NOMO-1 (cell line): ENCODE data around the gene SNX33.
"Not testable (repeated sequence)": the region's sequence is repeated elsewhere in the genome, so short reads cannot be mapped to it uniquely, and the experiment has no call there.

Experiments used
- DNase-seq, 2 experiments: peaks; one replicate each; lab custom pipeline; 2025; ENCODE audit not compliant: unreplicated experiment in 2 of 2; lab: John Stamatoyannopoulos, UW

SNX33 gene, protein sequence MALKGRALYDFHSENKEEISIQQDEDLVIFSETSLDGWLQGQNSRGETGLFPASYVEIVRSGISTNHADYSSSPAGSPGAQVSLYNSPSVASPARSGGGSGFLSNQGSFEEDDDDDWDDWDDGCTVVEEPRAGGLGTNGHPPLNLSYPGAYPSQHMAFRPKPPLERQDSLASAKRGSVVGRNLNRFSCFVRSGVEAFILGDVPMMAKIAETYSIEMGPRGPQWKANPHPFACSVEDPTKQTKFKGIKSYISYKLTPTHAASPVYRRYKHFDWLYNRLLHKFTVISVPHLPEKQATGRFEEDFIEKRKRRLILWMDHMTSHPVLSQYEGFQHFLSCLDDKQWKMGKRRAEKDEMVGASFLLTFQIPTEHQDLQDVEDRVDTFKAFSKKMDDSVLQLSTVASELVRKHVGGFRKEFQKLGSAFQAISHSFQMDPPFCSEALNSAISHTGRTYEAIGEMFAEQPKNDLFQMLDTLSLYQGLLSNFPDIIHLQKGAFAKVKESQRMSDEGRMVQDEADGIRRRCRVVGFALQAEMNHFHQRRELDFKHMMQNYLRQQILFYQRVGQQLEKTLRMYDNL

DNA sequence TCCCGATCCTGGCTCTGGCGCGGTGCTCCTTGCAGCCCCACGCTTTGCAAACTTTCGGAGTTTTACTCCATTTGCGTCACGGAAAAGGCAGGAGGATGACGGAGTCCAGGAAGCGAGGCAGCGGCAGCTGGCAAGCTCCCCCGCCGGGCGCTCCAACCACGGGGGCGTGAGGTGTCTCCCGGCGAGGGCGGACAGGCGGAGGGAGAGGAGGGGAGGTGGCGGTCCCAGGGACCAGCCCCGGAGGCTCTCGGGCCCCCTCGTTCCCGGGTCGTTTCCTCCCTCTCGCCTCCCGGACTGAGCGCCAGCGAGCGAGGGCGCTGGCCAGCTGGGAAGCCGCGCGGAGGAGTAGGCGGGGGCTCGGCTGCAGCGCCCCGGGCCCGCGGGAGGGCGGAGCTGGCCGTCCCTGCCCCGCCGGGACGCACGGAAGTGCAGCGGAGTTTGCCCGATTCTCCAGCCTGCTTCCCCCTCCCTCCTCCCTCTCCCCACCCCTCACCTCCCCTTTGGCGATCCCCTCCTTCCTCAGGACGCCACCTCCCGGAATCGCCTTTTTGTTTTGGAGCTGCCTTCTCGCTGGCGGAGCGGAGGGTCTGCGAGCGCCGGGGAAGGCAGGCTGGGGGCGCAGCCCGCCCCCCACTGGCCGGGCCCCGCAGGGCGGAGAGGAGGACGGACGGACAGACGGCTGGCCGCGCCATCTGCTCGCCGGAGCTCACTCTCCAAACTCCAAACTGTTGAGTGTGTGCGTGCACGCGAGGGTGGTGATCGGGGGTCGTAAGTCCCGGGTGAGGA, at the start of gene SNX33:
TSS of gene SNX33 (plus strand) at position 543 of the 786 bp plus-strand sequence. CDS start 1,191 bp downstream, outside the sequence.
- peak; percentile 29 to 54 for DNase-seq

DNA sequence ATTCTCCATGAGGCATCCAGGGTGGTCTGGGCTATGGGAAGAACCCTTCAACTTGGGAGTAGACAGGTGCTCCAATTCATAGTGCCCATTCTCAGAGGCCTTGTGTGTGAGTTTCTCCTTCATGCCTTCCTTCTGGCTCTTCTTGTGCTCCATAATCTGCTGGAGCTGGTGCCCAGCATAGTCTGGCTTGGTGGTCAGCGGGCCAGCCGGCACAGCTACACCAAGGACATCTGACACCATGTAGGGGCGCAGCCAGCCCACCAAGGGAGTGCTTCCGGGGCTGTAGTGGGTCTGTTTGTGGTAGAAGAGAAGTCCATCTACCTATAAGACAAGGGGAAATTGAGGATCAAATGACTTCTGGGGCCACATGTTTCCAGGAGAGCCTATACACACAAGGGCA, 49.4 kb upstream of the SNX33 start:
- no peak for DNase-seq

DNA sequence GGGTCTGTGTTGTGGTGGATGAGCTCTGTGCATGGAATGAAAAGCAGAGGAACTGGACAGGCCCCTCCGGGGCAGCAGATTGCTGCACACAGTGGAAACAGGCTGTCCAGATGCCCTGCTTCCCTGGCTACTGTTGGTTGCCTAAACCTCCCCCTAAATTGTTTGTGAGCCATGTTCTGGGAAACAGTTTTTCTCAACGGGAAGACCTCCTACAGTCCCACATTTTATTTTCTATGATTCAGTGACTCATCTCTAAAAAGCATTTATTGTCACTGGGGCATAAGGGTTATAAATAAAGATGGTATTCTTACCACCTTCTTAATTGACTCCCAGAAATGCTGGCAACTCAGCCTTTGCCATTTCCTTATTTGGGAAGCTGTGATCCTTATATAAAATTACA, 48.3 kb upstream of the SNX33 start:
- DNase-seq = no peak

DNA sequence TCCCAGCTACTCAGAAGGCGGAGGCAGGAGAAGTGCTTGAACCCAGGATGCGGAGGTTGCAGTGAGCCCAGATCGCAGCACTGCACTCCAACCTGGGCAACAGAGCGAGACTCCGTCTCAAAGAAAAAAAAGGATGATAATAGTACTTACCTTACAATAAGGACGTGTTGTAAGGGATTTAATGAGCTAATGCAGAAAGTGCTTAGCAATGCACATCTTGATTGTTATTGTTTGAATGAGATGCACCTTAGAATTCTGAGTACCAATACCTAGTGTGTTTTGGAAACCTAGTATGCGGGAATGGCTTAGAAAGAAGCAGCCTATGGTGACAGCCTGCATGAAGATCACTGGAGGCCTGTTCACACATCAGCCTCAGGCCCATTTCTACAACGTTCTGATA, 41.7 kb upstream of the SNX33 start:
- no peak for DNase-seq

DNA sequence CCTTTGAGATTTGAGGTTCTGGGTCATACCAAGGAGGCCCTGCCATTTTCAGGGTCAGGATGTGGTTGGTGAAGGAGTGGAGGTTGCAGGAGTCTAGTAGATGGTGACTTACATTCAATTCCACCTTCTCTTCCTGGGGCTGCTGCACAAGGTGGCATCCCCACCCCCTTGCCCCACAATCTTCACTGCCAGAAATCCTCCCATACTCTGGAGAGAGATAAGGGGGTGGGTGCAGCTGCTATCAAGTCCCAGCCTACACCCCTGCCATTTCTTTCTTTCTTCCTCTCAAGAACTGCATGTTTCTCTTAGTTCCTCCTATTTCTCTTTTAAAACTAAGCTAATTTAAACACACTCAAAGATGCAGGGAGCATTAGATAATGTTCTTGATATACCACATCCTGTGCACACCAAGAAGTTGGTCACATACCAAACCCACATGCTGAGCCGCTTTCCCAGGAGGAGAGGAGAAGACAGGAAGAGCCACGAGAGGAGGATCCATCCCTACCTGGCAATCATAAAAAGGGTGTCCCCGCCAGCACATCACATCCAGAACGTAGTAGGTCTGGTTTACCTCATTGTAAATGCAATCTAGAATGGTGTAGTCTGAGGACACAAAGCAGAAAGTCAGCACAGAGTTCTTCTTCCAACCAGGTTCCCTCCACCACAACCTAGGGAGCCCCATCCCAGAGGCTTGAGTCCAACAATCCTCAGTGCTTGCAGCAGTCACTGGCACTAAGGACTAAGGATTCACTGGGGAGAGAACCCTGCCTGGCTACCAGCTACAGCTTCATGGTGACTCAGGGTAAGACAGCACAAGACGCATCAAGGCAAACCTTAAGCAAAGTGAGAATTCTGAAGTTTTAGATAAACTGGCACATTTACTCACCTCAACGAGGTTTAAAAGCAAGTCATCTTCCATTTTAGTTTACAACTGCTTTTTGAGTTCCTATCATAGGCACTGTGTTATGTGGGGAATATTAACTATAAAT, 40.7 kb upstream of the SNX33 start:
- DNase-seq = no peak

DNA sequence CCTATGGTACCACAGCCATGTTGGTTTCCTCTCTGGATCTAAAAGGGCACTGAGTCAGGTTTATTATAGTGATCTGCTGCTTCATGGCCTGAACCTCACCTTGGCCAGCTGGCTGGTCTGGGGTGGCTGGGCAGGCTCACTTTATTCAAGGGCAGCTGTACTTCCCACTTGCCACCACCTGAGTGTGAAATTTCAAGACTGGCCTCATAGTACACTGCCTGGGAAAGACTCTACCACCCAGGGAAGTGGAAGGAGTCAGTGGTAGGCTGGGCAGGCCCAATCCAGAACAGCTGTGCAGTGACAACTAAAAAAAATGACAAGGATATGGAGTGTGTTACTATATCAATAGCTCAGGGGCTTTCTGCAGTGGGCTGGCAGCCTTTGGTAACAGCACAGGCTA, 30.9 kb upstream of the SNX33 start:
- DNase-seq = no peak

DNA sequence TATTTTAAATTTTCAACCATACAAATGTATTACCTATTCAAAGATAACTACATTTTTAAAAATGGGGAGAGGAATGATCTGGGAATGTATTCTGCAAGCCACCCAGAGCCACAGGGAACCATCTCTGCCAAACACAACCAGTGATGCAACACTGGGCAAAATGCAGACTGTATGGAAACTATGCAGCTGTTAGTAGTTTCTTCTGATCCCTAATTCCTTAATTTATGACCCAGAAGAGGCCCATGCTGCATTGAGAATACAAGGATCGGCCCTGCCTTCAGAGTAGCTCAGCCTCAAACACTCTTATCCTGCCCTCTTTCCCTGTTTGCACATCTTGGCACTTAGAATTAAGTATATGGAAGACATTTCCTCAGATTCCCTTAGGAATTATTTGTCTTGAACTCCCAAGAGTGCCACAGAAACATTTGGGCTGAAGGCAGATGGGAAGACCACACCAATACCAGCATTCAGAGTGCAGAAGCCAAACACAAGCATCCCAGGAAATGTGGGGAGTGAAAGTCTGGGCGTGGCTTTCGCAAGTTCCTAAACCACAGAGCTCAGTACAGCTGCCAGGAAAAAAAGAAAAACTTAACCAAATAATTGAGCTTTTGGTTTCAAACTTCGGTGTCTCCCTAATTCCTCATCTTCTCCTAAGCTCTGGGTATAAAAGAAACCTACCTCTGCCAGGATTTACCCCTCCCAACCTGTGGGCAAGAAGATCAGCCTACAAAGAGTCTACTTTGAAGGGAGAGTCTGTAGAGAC, 27.5 kb upstream of the SNX33 start:
- no peak for DNase-seq

DNA sequence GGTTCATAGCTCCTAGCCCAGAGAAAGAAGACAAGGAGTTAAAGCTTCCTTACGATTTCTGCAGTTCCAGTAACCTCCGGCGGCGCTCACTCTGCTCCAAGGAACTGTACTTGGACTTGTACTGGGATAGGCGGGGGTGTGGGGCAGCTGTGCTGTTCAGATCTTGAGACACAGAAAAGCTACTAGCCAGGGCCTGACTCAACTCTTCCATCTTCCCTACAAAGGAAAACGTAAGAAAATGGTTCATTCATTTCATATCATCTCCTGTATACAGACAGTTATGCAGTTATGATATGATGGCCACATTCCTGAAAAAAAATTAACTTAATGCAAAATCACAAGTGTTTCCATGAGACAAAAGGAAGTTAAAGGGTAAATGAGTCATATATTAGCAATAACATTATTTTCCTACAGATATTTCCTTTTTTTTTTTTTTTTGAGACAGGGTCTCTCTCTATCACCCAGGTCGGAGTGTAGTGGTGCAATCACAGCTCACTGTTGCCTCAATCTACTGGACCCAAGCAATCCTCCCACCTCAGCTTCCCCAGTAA, 26.8 kb upstream of the SNX33 start:
- no peak for DNase-seq

DNA sequence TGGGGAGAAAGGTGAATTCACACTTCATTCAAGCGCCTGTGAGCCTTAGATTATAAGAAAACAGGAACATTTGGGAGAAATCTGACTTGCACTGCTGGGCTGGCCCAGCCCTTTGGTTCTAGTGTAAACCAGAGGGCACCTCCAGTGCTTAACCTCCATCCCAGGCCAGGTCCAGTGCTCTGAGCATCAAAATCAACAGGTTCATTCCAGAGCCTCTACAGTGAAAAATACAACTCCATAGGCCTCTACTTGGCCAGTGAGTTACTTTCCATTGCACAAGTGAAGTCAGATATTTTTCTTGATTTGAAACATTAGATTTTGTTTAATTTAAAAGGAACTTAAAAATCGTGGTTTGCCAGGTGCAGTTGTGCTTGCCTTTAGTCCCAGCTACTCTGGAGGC, 25.2 kb upstream of the SNX33 start:
- no peak for DNase-seq

DNA sequence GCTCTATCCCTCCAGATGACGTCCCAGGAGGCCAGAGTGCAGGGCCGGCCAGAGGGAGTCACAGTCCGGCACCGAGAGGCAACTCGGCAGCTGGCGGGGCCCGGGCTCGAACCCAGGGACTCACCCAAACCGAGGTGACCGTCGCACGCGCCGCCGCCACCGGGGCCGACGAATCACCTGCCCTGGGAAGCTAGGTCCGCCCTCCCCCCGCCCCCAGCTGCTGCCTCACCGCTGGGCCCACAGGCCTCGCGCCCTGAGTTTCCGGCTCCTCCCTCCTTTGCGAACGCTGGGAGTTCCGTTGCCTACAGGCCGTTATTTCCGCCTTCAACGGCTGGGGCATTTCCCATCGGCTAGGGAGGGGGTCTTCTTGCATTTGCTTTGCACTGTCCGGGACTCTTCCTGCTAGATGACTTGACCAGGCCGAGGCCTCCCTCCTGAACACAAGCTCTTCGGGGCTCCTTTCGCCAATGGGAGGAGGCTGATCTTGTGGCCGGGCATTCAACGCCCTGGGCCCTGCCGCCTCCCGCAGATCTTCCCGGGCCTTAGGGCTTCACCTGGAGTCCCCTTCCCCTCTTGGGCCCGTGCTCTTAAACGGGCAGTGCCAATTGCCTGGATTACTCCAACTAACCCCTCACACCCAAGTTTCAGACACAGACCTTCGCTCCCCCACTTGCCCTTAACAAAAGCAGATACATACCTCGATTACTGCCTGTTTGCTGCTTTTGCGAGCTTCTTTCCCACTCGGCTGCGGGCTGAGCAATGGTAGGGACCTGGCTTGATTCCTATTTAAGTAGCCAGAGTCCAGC, 22.0 kb upstream of the SNX33 start, which contains the start of gene SNUPN:
TSS of gene SNUPN (minus strand) at position 184 of the 806 bp plus-strand sequence. CDS start 4,674 bp downstream, outside the sequence.
- DNase-seq = peak; percentile 92 to 94

DNA sequence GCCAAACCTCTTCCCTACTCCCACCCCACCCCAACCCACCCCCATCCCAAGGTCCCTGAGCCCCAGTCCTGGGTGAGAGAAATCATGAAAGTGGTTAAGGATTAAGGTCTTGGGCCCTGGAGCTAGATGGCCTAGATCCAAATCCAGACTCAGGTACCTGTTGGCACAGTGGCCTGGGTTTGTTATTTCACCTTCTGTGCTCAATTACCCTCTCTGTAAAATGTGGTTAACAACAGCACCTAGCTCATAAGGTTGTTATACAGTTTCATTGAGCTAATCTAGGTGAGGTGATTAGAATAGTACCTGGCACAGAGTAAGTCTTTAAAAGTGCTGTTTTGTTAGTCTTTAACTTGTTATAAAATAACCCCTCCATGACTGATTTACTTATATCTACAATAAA, 15.8 kb upstream of the SNX33 start:
- DNase-seq = no peak

DNA sequence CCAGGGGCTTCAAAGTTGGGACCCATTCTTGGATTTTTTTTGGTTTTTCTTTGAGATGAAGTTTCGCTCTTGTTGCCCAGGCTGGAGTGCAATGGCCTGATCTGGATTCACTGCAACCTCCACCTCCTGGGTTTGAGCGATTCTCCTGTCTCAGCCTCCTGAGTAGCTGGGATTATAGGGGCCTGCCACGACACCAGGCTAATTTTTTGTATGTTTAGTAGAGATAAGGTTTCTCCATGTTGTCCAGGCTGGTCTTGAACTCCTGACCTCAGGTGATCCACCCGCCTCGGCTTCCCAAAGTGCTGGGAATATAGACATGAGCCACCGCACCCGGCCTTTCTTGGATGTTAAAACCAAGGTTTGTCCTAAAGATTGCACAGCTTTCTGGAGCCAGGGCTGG, 13.8 kb upstream of the SNX33 start:
- not testable (repeated sequence) for DNase-seq

DNA sequence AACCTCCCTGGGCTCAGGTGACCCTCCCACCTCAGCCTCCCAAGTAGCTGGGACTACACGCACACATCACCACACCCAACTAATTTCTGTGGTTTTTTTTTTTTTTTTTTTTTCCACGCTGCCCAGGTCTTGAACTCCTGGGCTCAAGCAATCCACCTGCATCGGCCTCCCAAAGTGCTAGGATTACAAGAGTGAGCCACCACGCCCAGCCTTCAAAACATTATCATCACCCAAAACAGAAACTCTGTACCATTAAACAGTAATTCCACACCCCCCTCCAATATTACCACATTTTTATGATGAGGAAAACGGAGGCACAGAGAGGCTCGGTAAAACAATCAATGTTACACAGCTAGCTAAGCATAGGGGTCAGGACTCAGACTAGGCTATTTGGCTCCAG, 11.7 kb upstream of the SNX33 start:
- DNase-seq = no peak

DNA sequence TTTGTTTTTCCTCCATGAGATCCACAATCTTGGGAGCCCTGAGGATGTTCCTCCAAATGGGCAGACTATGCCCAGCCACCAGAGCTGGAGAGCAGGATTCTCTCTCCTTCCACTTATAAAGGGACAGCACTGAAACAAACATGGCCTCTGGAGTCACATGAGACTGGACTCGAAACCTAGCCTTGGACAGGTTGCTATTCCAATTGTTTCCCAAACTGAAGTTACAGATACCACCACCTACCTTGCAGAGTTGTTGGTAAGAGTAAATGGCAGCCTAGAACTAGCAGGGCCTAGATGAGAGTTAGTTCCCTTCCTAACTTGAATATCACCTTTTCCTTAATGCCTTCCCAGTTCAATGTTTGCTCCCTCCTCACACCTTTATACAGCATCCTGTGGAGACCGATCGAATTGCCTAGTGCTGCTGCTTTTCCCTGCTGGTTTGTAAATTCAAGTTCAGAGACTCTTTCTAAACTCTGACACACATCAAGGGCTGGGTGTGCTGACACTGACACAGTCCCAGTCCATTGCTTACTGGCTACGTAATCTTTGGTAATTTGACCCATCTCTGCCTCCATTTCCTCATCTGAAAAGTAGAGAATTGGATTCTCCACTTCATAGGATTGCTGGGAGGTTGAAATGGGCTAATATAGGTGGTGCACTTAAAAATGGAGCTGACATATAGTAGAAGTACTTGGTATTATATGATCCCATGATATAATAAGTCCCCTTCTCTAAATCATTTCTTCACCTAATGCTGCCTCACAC, 10.3 kb upstream of the SNX33 start:
- no peak for DNase-seq

DNA sequence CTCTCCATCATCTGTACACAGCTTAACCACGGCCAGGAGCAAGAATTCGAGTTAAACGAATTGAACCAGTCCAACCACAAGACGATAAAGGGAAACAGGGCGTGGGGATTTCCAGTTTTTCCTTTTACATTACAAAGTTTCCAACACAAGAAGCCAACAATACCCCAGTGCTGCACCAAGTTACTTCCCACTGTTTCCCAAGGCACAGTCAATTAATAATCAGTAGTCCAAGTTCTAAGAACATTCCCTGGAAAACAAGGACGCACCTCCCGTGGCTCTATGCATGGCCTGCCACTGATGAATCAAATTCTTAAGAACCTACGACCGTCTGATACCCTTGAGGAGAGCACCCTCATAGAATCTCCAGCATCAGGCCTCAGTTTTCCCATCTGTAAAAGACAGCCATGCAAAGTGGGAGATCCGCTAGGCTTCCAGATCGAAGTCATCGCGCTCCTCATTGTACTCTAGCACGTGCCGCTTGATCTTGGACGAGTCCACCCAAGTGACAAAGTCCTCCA, 8.5 kb upstream of the SNX33 start:
- peak in 1 of 2 experiments; percentile 35 for DNase-seq

DNA sequence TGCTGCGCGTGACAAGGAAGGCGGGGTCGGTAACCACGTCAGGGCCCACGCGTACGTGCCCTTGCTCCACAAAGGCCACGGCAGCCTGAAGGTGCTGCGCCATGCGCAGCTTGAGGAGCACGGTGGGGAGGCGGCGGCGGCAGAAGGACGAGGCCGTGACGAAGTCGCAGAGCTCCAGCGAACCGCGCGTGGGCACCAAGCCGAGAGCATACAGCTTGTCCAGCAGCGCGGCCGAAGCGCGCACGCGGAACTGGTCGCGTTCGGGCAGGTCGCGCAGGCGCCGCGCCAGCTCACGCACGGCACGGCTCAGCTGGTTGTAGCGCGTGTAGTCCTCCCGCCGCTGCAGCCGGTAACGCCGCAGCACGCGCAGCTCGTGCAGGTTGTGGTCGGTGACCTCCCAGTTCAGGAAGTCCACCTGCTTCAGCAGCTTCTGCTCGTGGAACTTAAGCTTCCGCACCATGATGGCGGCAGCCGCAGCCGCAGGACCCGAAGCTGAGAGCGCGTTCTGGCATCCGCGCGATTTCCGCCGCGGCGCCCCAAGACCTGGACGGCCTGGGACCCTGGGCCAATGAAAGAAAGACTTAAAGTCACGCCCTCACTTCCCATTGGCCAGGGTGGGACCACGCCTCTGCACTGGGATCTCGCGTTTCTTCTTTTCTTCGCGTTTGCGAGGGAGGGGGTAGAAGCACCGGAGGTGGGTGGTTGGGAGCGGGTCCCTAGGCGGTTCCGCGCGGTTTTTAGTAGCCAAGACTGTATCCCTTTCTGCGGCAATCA, 7.8 kb upstream of the SNX33 start, which contains the start of gene IMP3:
TSS of gene IMP3 (minus strand) at position 516 of the 774 bp plus-strand sequence. CDS start at position 460, 56 bp downstream.
- peak; percentile 97 to 98 for DNase-seq
